ENCODE data around the gene ALG1.
A peak's percentile ranks its signal among the peaks of the same experiment; 100 is the strongest.

The ALG1 gene

GRCh38 chr16:5027575-5028235 lies 43.9 kb upstream of the ALG1 start:
- no peak for DNase-seq (ENCODE audit: low read depth)
- H3K4me3 ChIP-seq (ENCODE audit: low read depth, low read length), result no peak overlapping the region
- TF ChIP-seq CTCF (IDR thresholded peaks at IDR 0.05; ENCODE audit: control insufficient read depth, extremely low read depth, insufficient read depth), result no peak

GRCh38 chr16:5028950-5029475 lies 42.6 kb upstream of the ALG1 start:
- no peak for DNase-seq (ENCODE audit: low read depth)
- no peak for TF ChIP-seq CTCF (IDR thresholded peaks at IDR 0.05; ENCODE audit: control insufficient read depth, extremely low read depth, insufficient read depth)
- no peak overlapping the region for H3K4me3 ChIP-seq (ENCODE audit: low read depth, low read length)

- no peak for TF ChIP-seq CTCF (IDR thresholded peaks at IDR 0.05; ENCODE audit: control insufficient read depth, extremely low read depth, insufficient read depth)
- DNase-seq (ENCODE audit: low read depth), result no peak
- H3K4me3 ChIP-seq (ENCODE audit: low read depth, low read length), result no peak overlapping the region
These were observed 41.3 kb upstream of the ALG1 start for GRCh38 chr16:5030251-5030870.

GRCh38 chr16:5031601-5032000 lies 40.0 kb upstream of the ALG1 start:
- TF ChIP-seq CTCF (IDR thresholded peaks at IDR 0.05; ENCODE audit: control insufficient read depth, extremely low read depth, insufficient read depth), result no peak
- no peak for DNase-seq (ENCODE audit: low read depth)

GRCh38 chr16:5032748-5033167 lies 38.9 kb upstream of the ALG1 start:
- no peak for DNase-seq (ENCODE audit: low read depth)
- peak overlapping the region; percentile 79 for H3K4me3 ChIP-seq (ENCODE audit: low read depth, low read length)
- no peak for TF ChIP-seq CTCF (IDR thresholded peaks at IDR 0.05; ENCODE audit: control insufficient read depth, extremely low read depth, insufficient read depth)

More at GRCh38 chr16:5031601-5032000, 40.0 kb upstream of the ALG1 start:
- H3K4me3 ChIP-seq (ENCODE audit: low read depth, low read length), result no peak overlapping the region

- no peak for TF ChIP-seq CTCF (IDR thresholded peaks at IDR 0.05; ENCODE audit: control insufficient read depth, extremely low read depth, insufficient read depth)
- peak within 1 kb of the TSS; percentile 79 for H3K4me3 ChIP-seq (ENCODE audit: low read depth, low read length)
- peak; percentile 58 for DNase-seq (ENCODE audit: low read depth)
These were observed 38.1 kb upstream of the ALG1 start, which contains the start of gene NAGPA for GRCh38 chr16:5033256-5034166. Gene NAGPA (minus strand): TSS chr16:5033935. CDS start chr16:5033914, 21 bp downstream.
